Effector memory CD4-positive, alpha-beta T cell (primary cell): ENCODE results near the gene SEC61G.

Experiments used
- DNase-seq, 3 donors: peaks; one replicate each; pipeline ENCODE4 v3.0.0-alpha.2; 2020
- H3K27ac ChIP-seq: 2 replicates; pipeline ENCODE4 v1.7.0; 2013; ENCODE audit warnings: mild to moderate bottlenecking, low read length, moderate library complexity; ENCODE audit not compliant: insufficient read depth, poor library complexity, severe bottlenecking
- H3K27me3 ChIP-seq: replicated peaks from 2 replicates; pipeline ENCODE4 v1.7.0; 2013; ENCODE audit warnings: mild to moderate bottlenecking, low read length; ENCODE audit not compliant: insufficient read depth, control insufficient read depth, poor library complexity, severe bottlenecking
- H3K36me3 ChIP-seq: 2 replicates; pipeline ENCODE4 v1.7.0; 2013; ENCODE audit warnings: mild to moderate bottlenecking, low read length, moderate library complexity; ENCODE audit not compliant: control insufficient read depth, insufficient read depth
- H3K4me1 ChIP-seq: 2 replicates; pipeline ENCODE4 v1.7.0; 2013; ENCODE audit warnings: low read length, mild to moderate bottlenecking; ENCODE audit not compliant: control insufficient read depth, insufficient read depth, poor library complexity, severe bottlenecking
- H3K4me3 ChIP-seq: 2 replicates; pipeline ENCODE4 v1.7.0; 2013; ENCODE audit warnings: low read length, low read depth, mild to moderate bottlenecking; ENCODE audit not compliant: insufficient read depth, poor library complexity, severe bottlenecking
- H3K9me3 ChIP-seq: 2 replicates; pipeline ENCODE4 v1.7.0; 2013; ENCODE audit warnings: mild to moderate bottlenecking, low read length, moderate library complexity; ENCODE audit not compliant: control insufficient read depth

Gene SEC61G

DNA sequence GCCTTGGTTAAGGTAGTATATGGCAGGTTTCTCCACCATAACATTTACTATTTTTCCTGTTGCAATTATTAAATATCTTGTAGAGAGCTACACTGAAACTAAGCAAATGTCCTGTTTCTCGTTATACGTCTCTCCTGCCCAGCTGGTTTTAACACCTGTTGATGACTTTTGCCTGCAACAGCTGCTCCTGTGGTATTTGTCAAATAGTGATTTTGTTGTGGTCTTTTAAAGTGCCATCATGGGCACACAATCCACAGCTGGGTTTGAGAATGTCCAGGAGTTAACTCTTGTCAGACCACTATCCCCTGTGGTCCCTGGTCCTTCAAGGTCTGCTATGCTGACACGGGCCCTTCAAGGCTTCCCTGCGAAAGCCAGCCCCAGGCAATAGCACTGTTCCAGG, 24.9 kb upstream of the SEC61G start:
- H3K4me3 ChIP-seq = no peak overlapping the region
- DNase-seq = no peak
- H3K36me3 ChIP-seq = no peaks in the 10 kb centered on the region

DNA sequence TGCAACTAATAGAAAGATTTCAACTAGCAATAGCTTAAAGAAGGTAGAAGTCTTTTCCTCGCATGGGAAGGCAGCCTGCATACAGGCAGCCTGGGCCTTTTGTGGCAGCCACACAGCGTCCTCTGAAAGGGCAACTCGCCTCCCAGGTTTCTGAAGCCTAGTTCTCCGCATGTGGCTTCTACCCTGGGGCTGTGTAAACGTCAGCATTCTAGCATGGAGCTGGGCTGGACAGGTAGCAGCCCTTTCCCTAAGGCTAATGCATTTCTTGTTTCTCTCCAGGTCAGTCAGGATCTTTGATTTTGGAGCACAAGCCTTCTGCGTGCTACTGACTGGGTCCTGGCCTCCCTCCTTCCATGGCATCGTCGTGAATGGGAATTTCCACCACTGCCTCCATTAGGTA, 23.8 kb upstream of the SEC61G start:
- DNase-seq = no peak
- Histone ChIP-seq H3K27ac (no peak overlapping the region), H3K4me3 (no peak overlapping the region), H3K4me1 (no peaks in the 10 kb centered on the region), H3K27me3 (peaks cover 4% of the 10 kb centered on the region), H3K9me3 (no peaks in the 10 kb centered on the region), H3K36me3 (no peaks in the 10 kb centered on the region)

More for the DNA sequence above, 24.9 kb upstream of the SEC61G start:
- H3K27me3 ChIP-seq = peaks cover 10% of the 10 kb centered on the region
- no peaks in the 10 kb centered on the region for H3K9me3 ChIP-seq
- no peaks in the 10 kb centered on the region for H3K4me1 ChIP-seq
- no peak overlapping the region for H3K27ac ChIP-seq

DNA sequence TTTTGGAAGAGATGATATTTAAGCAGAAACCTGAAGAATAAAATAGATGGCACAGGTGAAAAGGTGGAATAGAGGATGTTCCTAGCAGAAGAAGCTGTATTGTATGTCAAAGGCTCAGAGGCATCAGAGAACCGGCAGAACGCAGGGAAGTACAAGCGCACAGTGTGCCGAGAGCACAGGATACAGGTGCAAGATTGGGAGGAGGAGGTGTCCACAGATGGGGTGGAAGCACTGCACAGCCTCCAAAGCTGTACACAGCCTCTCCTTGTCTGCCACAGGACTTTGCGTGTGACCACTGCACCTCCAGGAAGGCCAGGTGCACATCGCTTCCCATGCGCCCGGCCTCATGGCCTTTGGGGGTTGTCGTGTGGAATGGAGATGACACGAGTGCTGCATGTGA, 23.3 kb upstream of the SEC61G start:
- Histone ChIP-seq H3K4me1 (no peaks in the 10 kb centered on the region), H3K27ac (no peak overlapping the region), H3K27me3 (no peaks in the 10 kb centered on the region), H3K36me3 (no peaks in the 10 kb centered on the region), H3K9me3 (no peaks in the 10 kb centered on the region), H3K4me3 (no peak overlapping the region)
- no peak for DNase-seq

DNA sequence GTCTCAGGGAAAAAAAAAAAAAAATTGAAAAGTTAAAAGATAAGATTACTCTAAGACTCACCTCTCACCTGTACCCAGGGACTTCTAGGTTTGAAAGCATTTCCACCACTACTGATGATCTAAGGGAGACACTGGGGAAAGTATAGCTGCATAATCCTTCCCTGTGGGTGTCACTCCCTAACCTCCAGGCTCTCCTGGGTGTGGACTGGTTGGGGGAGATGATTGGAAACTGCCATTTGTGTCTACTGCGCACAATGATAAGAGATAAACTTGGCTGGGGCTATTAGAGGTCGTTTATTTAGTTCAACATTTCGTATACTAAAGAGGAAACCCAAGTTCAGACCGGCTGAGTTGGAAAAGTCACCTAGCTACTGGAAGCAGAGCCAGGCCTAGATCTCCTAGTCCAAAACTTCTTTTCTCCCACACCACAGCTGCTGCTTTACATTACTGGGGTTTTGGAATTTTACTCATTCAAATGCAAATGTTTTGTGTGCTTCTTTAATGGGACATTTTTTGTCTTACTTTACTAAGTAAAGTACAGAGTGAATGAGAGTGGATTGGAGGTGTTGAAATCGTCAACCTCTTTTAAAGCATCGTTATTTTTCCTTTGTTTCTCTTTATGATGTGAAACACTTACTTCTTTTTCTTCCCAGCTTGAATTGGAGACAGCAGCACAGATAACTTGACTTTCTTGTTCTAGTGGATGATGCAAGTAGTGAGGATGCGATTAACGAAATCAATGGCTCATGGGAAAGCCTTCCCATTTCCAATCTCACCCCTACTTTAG, 22.3 kb upstream of the SEC61G start:
- no peaks in the 10 kb centered on the region for H3K9me3 ChIP-seq
- no peaks in the 10 kb centered on the region for H3K36me3 ChIP-seq
- no peak overlapping the region for H3K4me3 ChIP-seq
- H3K4me1 ChIP-seq = no peaks in the 10 kb centered on the region
- no peaks in the 10 kb centered on the region for H3K27me3 ChIP-seq
- DNase-seq = no peak
- H3K27ac ChIP-seq = no peak overlapping the region

DNA sequence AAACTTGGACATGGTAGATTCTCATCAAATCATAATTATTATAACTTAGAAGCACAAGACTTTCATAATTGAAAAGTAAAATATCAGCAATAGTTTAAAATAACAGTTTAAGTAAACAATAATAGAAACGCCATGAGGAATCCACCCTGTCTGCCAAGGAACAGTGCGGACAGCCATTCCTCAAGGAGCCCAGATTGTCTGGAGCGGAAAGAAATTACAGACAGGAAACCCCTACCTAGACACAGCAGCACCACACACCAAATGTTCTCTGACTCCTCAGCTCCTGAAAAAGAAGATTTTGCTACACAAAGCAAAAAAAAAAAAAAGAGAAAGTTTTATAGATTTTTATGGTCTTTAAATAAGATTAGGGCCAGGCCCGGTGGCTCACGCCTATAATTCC, 21.5 kb upstream of the SEC61G start:
- H3K4me1 ChIP-seq = no peaks in the 10 kb centered on the region
- no peaks in the 10 kb centered on the region for H3K9me3 ChIP-seq
- no peak overlapping the region for H3K27ac ChIP-seq
- H3K4me3 ChIP-seq = no peak overlapping the region
- H3K36me3 ChIP-seq = no peaks in the 10 kb centered on the region
- no peak for DNase-seq
- no peaks in the 10 kb centered on the region for H3K27me3 ChIP-seq

DNA sequence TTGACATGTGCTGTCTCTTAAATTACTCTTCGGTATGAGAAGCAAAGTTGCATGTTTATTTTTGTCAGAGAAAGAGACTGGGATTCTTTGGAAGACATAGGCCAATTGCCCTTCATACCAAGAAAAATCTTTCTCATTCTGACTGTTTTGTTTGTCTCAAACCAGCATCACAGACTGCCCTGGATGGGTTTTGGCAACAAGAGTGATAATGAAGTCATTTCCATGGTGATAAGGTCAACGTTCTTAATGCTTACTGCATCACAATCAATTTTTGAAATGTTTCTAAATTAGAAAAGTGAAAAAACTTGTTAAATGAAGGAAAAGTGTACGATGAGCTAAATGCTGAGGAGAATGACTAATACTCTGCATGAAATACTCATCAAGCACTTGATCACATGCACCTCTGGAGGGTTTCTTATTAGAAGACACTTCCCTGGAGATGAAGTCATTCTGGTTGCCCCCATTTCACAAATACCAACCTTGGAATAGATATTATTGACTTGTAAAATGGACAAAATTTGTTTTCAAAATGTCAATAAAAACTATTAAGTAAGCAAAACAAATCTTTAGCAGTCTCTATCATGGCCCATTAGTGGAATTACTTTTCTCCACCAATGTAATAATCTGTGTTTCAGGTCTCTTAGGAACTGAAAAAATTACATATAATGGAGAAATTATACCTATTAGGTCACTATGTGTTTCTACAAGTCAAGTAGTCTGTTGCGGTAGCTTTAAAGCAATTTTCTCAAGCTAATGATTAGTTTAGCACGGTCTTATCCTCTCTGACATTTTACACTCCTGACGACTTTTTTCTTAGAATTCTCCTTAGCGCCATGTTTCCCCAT, 19.9 kb upstream of the SEC61G start:
- H3K4me3 ChIP-seq = no peak overlapping the region
- no peaks in the 10 kb centered on the region for H3K27me3 ChIP-seq
- H3K36me3 ChIP-seq = no peaks in the 10 kb centered on the region
- no peaks in the 10 kb centered on the region for H3K9me3 ChIP-seq
- no peak overlapping the region for H3K27ac ChIP-seq
- DNase-seq = no peak
- H3K4me1 ChIP-seq = no peaks in the 10 kb centered on the region

DNA sequence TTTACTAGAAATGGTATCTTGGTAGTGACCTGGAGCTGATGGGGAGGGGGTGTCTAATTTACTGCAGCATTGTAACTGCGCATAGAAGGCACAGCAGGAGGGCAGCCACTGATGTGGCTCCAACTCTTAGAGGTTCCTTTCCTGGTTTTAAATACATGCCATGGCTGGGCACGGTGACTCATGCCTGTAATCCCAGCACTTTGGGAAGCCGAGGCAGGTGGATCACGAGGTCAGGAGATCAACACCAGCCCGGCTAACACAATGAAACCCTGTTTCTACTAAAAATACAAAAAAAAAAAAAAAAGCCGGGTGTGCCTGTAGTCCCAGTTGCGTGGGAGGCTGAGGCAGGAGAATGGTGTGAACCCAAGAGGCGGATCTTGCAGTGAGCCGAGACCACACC, 19.2 kb upstream of the SEC61G start:
- Histone ChIP-seq H3K27ac (no peak overlapping the region), H3K36me3 (no peaks in the 10 kb centered on the region), H3K4me1 (no peaks in the 10 kb centered on the region), H3K4me3 (no peak overlapping the region), H3K9me3 (no peaks in the 10 kb centered on the region), H3K27me3 (no peaks in the 10 kb centered on the region)
- DNase-seq = no peak

DNA sequence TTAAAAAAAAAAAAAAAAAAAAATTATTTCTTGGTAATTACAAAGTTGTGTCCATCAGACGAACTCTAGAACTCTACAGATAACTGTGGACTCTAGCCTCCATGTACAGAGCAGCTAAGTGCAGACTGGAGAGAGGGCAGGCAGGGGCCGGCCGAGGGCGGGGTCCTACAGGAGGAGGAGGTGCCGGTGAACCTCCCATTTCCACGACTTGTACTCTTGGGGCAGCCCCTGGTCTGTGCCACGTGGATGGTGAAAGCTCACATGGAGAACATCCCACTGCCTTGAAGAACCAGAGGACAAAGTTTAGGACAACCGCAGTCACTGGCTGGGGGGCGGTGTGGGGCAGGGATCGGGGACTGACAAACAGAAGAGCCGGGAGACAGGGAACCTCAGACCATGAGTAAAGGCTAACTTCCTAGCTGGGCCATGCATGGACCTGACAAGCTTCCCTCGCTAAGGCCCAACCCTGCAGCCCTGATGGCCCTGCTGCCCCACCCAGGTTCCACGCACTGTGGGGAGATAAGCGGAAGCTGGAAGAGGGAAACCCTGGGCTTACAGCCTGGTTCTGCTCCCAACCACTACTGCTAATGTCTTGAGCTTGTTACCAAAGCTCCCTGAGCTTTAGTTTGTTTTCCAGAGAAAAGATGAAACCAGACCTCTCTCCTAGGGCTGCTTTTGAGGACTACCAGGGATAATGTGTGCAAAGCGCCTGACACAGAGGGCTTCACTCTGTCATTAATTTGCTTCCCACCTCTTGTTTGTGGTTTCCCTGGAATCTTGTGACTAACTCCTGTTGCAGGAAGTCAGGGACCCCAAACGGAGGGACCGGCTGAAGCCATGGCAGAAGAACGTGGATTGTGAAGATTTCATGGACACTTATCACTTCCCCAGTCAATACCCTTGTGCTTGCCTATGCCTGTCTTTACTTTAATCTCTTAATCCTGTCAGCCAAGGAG, 16.1 kb upstream of the SEC61G start:
- Histone ChIP-seq H3K9me3 (no peaks in the 10 kb centered on the region), H3K4me1 (no peaks in the 10 kb centered on the region), H3K27me3 (no peaks in the 10 kb centered on the region), H3K27ac (no peak overlapping the region), H3K4me3 (no peak overlapping the region), H3K36me3 (no peaks in the 10 kb centered on the region)
- DNase-seq = no peak

DNA sequence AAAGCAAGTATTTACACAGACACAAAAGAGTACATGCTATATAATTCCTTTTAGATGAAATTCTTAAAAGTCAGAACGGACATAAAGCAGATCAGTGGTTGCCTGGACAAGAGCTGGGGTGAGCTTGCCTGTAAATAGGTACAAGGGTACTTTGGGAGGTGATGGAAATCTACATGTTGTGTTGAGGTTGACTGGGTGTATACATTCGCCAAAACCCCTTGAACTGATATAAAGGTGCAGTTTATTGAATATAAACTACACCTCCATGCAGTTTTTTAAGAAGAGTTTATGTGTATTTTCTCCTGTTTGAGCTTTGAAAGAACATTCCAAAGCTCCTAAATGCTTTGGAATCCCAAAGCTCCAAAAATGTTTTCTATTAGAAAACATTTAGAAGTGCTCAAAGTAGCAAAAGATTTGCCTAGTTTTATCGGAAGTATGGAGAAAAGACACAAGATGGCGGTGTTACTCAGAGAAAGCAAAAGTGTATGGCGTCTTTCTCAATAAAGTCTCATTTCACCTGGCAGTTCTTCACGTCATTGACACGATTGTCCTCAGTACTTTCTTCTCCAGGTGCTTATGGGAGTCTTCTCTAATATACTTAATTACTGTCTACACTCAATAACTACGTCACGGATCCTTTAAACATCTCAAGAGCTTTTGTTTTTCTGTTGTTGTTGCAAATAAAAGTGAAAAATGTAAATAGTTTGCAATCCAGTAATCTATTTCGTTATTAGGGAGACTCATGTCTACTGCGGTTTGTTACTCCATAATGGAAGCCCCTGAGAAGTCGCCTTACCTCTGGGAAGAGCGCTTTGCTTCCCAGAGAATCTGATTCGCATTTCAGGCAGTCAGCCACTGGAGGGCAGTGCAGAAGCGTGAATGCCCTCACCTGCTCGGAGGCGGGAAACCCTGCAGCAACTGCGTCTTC, 14.7 kb upstream of the SEC61G start:
- no peak overlapping the region for H3K27ac ChIP-seq
- DNase-seq = peak; percentile 21 to 41 (median 35)

More for the DNA sequence above, 14.7 kb upstream of the SEC61G start:
- H3K4me3 ChIP-seq = peak overlapping the region; percentile 16
- H3K9me3 ChIP-seq = no peaks in the 10 kb centered on the region
- no peaks in the 10 kb centered on the region for H3K36me3 ChIP-seq
- no peaks in the 10 kb centered on the region for H3K27me3 ChIP-seq
- no peaks in the 10 kb centered on the region for H3K4me1 ChIP-seq
